Stimulated activated CD4-positive, alpha-beta T cell treated with anti-CD3 and anti-CD28 coated beads, Interleukin-2, amount 100 ng/mL, for 4 hours (primary cell): ENCODE data around the gene WDR37.
A peak's percentile ranks its signal among the peaks of the same experiment; 100 is the strongest.
"Not testable (repeated sequence)": the region's sequence is repeated elsewhere in the genome, so short reads cannot be mapped to it uniquely, and the experiment has no call there.

Experiments
- DNase-seq: peaks from one replicate; pipeline ENCODE4 v3.0.0-alpha.2; 2020; ENCODE audit warnings: low read depth

Gene WDR37

GRCh38 chr10:1041514-1041913 lies 14.7 kb upstream of the WDR37 start:
- DNase-seq, result no peak

DNA sequence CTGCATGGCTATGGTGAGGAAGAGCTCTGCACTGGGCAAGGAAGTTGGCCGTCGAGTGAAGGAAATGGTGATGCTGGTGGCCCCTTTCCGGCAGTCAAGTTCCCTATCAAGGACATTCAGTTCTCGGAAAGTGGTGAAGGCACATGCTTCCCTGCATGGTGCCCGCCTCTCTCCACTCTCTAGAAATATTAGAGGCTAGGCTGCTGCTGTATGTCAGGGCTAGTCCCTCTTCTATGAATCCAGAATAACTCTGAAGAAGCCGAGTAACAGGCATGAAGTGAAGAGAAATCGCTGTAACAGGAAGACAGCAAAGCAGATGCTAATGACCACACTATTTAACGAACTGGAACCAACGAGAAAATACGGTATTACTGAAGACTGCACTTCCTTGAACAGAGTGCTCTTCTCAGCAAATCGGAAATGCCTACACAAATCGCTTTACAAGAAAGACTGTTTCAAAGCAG lies 12.6 kb upstream of the WDR37 start:
- no peak for DNase-seq

GRCh38 chr10:1044146-1044545 lies 12.0 kb upstream of the WDR37 start:
- no peak for DNase-seq

DNA sequence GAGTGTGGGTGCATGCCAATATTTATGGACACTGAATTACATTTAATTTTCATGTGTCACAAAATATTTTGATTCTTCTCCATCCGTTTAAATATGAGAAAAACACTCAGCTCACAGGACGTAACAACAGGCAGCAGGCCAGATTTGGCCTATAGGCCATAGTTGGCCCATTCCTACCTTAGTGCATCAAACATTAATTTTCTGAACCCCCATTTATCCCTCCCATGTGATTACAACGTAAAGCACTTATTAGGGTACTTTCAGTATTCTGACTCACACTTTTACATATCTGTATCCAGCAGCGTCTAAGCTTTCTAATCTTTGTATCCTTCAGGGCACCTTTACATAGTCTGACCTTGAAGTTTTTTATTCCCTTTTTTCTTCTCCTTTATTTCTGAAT lies 11.2 kb upstream of the WDR37 start:
- DNase-seq, result no peak

GRCh38 chr10:1045415-1045814 lies 10.8 kb upstream of the WDR37 start:
- DNase-seq, result no peak

DNA sequence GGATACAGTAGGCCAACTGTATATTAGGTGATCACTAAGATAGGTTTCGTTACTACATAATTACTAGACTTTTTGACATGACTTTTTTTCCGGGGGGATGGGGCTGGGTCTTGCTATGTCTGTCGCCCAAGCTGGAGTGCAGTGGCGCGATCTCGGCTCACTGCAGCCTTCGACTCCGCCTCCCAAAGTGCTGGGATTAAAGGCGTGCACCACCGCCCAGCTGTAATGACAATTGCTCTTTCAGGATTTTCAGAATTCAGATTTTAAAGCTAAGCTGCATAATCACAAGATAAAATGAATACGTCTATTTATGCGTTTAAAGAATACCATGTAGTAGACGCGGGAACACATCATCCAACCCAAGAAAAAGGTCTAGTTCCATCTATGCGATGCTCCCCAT lies 8.2 kb upstream of the WDR37 start:
- DNase-seq, result no peak

GRCh38 chr10:1048349-1048731 lies 7.8 kb upstream of the WDR37 start:
- DNase-seq, result peak; percentile 71

DNA sequence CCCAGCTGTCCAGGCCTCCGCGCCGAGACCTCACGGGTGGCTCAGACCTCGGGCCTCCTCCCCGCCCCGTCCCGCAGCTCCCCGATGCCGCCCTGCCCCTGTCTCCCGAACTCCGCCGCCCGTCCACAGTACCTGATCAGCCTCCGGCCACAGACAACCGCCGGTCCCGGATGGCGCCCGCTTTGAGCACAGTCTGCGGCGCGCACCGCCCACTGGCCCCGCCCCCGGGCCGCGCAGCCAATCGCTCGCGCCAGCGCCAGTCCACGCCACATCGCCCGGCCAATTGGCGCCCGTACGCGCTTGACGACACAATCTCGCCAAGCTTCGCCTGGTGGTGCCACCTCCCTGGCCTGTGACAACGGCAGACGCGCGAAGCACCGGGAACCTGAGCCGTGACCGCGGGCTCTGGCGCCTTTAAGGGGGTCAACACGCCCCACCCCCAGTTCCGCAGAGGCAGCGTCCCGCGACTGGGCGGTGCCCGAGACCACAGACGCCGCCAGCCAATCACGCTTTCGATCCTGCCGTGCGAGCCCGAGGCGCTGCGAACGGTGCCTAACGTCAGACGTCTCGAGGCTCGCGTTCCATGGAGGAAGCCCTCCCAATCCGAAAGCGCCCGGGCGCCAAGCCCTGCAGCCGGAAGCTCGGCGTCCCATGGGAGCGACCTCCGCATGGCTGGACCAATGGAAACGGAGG lies 7.3 kb upstream of the WDR37 start, which contains the start of gene IDI1:
Gene IDI1 (minus strand): TSS at position 388 of the 693 bp plus-strand sequence. CDS start 116 bp downstream, at position 272.
- DNase-seq, result peak; percentile 94

DNA sequence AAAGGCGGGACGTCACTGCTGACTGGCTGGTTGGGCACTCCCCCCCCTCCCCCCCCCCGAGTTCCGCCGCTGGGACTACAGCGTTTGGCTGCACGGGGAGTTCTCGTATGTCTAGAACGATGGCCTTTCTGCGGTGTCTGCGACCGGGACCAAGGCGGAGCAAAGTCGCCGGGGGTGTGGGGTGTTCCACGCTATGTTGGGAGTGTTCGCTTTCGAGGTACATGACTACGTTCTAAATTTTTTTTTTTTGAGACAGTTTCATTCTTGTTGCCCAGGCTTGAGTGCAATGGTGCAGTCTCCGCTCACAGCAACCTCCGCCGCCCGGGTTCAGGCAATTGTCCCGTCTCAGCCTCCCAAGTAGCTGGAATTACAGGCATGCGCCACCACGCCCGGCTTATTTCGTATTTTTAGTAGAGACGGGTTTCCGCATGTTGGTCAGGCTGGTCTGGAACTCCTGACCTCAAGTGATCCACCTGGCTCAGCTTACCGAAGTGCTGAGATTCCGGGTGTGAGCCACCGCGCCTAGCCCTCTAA lies 6.7 kb upstream of the WDR37 start:
- no peak for DNase-seq

DNA sequence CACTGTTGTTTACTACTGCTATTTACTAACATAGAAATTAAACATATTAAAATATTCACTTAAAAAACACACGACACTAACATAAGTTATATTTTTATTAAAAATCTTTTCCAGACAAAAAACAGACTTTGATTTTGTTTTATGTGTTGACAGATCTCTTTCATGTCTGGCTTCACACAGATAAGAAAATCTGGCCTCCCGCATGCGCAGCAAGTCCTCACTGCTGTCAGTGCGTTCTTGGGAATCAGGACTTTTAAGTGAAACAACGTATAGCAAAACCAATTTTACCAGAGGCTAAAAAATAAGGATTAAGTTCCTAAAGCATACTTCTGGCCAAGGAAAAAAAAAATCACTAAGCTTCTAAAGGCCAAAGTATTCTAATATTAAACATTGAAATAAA lies 6.0 kb upstream of the WDR37 start:
- no peak for DNase-seq

GRCh38 chr10:1050554-1050953 lies 5.6 kb upstream of the WDR37 start:
- no peak for DNase-seq

DNA sequence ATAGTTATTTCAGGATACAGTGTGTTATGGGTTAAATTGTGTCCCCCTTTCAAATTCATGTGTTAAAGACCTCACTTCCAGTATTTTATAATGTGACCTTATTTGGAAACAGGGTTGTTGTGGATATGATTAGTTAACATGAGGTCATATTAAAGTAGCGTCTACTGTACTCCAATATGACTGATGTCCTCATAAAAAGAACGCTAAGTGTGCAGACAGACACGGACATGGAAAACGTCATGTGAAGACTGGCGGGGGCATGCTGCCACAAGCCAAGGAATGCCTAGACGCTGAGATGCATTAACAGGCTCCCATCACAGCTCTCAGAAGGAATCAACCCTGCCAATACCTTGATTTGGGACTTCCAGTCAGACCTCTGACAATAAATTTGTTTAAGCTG lies 1.5 kb upstream of the WDR37 start:
- no peak for DNase-seq

DNA sequence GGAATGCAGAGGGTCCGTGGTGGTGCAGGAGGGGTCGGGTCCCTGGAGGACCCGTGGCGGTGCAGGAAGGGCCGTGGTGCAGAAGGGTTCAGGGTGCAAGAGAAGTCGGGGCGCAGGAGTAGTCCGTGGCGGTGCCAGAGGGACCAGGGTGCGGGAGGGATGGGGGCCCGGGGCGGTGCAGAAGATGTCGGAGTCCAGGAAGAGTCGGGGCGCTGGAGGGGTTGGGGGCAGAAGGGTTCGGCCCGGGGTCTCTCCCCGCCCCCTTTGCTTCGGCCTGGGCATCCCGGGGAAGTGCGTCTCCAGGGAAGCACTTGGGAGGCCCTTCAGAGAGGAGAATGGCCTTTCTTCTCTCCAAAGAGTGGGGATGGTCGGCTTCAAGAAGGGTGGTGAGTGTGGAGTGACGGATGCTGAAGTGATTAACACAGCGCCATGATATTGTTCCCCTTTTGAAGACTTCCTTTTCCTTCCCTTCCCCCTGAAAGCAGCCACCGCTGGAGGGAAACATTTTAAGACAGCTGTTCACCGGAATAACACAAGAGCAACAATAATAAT lies 997 bp downstream of the WDR37 start:
- DNase-seq, result no peak

GRCh38 chr10:1058017-1058416 lies 1.8 kb downstream of the WDR37 start:
- DNase-seq, result no peak

GRCh38 chr10:1059902-1060301 lies 3.7 kb downstream of the WDR37 start:
- no peak for DNase-seq

- no peak for DNase-seq
Measured at GRCh38 chr10:1061930-1062774, 6.0 kb downstream of the WDR37 start.

- DNase-seq, result no peak
Measured at GRCh38 chr10:1063232-1063865, 7.2 kb downstream of the WDR37 start.

GRCh38 chr10:1064964-1065247 lies 8.7 kb downstream of the WDR37 start:
- DNase-seq, result no peak

DNA sequence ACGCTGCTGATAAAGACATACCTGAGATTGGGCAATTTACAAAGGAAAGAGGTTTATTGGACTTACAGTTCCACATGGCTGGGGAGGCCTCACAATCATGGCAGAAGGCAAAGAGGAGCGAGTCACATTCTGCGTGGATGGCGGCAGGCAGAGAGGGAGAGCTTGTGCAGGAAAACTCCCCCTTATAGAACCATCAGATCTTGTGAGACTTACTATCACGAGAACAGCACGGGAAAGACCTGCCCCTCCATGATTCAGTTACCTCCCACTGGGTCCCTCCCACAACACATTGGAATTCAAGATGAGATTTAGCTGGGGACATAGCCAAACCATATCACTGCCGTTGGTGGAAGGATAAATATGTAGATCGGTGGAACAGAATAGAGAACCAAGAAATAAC lies 10.5 kb downstream of the WDR37 start:
- DNase-seq, result not testable (repeated sequence)

DNA sequence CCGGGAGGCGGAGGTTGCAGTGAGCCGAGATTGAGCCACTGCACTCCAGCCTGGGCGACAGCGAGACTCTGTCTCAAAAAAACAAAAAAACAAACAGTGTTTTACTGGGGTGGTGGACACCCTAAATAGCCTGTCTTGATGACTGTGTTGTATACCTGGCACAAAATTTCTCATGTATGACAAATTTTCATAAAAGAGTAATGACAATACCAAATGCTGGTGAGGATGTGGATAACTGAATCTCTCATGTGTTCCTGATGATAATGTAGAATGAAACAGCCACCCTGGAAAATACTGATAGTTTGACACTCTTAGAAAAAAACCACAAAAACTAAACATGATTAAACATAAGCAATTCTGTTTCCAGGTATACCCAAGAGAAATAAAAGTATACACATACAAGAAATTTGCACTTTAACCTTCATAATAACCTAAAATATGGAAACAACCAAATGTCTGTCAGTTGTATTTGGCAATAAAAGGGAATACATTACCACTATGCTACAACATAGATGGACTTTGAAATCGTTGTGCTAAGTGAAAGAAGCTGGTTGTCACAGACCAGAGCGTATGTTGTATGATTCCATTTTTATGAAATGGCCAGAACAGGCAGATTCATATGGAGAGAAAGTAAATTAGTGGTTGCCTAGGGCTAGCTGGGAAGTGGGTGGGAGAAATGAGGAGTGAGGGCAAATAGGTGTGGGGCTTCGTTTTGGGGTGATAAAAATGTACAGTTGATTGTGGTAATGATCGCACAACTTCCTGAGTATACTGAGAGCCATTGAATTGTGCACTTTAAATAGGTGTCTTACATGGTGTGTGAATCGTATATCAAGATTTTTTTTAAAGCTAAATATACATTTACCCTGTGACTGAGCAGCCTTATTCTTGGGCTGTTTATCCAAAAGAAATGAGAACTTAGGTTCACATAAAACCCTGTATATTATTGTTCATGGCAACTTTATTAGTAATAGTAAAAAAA lies 12.5 kb downstream of the WDR37 start:
- no peak for DNase-seq

GRCh38 chr10:1070919-1071318 lies 14.7 kb downstream of the WDR37 start:
- DNase-seq, result no peak
